ENCODE data around the gene SPECC1. TPM values are rescaled to one million over a fixed set of nuclear protein-coding genes. Genes with fewer than 3 reads are reported as not detected.

The SPECC1 gene
- total RNA-seq, 2 experiments from 2014 or later, result 13.7 to 17.4 TPM

GRCh38 chr17:20273741-20274500 is 264.8 kb downstream of the SPECC1 start:
- H3K36me3 Mint-ChIP-seq (ENCODE audit: low read depth), result peaks cover 3% of the 10 kb centered on the region
- intact Hi-C loops (cut with micrococcal nuclease), result no loop called here
- peak; percentile 53 for DNase-seq
- peaks cover 89% of the 10 kb centered on the region for H3K4me1 Mint-ChIP-seq (ENCODE audit: low read depth)
- CTCF ChIA-PET, result interaction anchor here (0.7 kb wide), 1 partner anchor 40 kb away, joined by 5 read pairs; no protein-coding TSS in a partner anchor
- H3K27me3 Mint-ChIP-seq (ENCODE audit: low read depth), result no peaks in the 10 kb centered on the region
- no peak overlapping the region for H3K4me3 Mint-ChIP-seq
- peak overlapping the region; percentile 76 for H3K27ac Mint-ChIP-seq
- no peaks in the 10 kb centered on the region for H3K9me3 Mint-ChIP-seq

GRCh38 chr17:20275653-20276052 is 266.5 kb downstream of the SPECC1 start:
- intact Hi-C loops (cut with micrococcal nuclease), result loop anchor here (2.0 kb wide), 2 partner anchors 13 to 49 kb away; no protein-coding TSS in a partner anchor
- H3K36me3 Mint-ChIP-seq (ENCODE audit: low read depth), result peaks cover 3% of the 10 kb centered on the region
- H3K27ac Mint-ChIP-seq, result peak overlapping the region; percentile 68
- peaks cover 87% of the 10 kb centered on the region for H3K4me1 Mint-ChIP-seq (ENCODE audit: low read depth)
- peak; percentile 26 for DNase-seq
- H3K9me3 Mint-ChIP-seq, result no peaks in the 10 kb centered on the region
- no peaks in the 10 kb centered on the region for H3K27me3 Mint-ChIP-seq (ENCODE audit: low read depth)
- CTCF ChIA-PET, result interaction anchor here (0.7 to 4.8 kb wide), 5 partner anchors 14 to 48 kb away, joined by 3 to 20 read pairs (median 4); no protein-coding TSS in a partner anchor
- H3K4me3 Mint-ChIP-seq, result no peak overlapping the region

GRCh38 chr17:20276421-20276820 is 267.3 kb downstream of the SPECC1 start:
- H3K9me3 Mint-ChIP-seq, result no peaks in the 10 kb centered on the region
- H3K4me3 Mint-ChIP-seq, result no peak overlapping the region
- peaks cover 86% of the 10 kb centered on the region for H3K4me1 Mint-ChIP-seq (ENCODE audit: low read depth)
- peak overlapping the region; percentile 75 for H3K27ac Mint-ChIP-seq
- intact Hi-C loops (cut with micrococcal nuclease), result loop anchor here (2.0 kb wide), 2 partner anchors 14 to 50 kb away; no protein-coding TSS in a partner anchor
- no peaks in the 10 kb centered on the region for H3K27me3 Mint-ChIP-seq (ENCODE audit: low read depth)
- peak; percentile 35 for DNase-seq
- CTCF ChIA-PET, result interaction anchor here (0.7 to 4.8 kb wide), 5 partner anchors 13 to 49 kb away, joined by 3 to 20 read pairs (median 4); no protein-coding TSS in a partner anchor
- H3K36me3 Mint-ChIP-seq (ENCODE audit: low read depth), result peaks cover 3% of the 10 kb centered on the region

DNA sequence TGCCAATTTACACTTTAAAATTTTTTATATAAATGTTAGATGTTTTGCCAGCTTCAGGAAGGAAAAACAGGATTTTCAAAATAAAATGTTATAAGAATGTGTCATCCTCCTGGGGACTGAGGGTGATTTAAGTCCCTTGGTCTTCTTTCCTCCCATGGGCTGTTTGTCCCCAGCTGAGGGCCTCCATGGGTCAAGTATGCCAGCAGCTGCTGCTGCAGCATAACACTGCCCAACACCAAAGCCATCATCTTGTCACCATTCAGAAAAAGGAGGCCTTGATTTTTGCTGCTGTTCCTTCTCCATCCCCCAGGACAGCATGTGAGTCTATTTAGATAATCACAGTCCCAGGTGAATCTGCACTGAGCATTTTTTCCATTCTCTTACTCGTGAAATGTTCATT is 269.6 kb downstream of the SPECC1 start:
- no peaks in the 10 kb centered on the region for H3K9me3 Mint-ChIP-seq
- intact Hi-C loops (cut with micrococcal nuclease), result no loop called here
- H3K36me3 Mint-ChIP-seq (ENCODE audit: low read depth), result no peaks in the 10 kb centered on the region
- DNase-seq, result no peak
- H3K4me1 Mint-ChIP-seq (ENCODE audit: low read depth), result peaks cover 75% of the 10 kb centered on the region
- H3K27ac Mint-ChIP-seq, result no peak overlapping the region
- CTCF ChIA-PET, result interaction anchor here (0.7 to 4.8 kb wide), 2 partner anchors 34 to 51 kb away, joined by 6 to 20 read pairs; no protein-coding TSS in a partner anchor
- H3K4me3 Mint-ChIP-seq, result no peak overlapping the region
- H3K27me3 Mint-ChIP-seq (ENCODE audit: low read depth), result no peaks in the 10 kb centered on the region

DNA sequence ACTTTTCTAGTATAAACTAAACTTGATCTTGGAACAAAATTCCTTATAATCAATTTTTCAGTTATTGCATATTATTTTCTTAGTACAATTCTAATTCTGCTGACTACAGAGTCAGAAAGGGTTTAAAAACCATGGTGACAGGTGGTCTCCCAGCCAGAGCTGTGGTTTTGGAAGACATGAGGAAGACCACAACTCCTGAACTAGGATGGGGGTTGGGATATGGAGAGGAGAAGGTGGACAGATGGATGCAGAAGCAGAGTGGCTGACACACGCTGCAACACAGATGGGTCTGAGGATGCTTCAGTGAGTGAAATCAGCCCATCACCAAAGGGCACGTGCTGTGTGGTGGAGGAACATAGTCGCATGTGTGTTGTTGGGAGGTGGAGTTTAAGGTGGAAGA is 270.5 kb downstream of the SPECC1 start:
- Mint-ChIP-seq H3K36me3 (ENCODE audit: low read depth) (no peaks in the 10 kb centered on the region), H3K9me3 (no peaks in the 10 kb centered on the region), H3K27ac (no peak overlapping the region), H3K27me3 (ENCODE audit: low read depth) (no peaks in the 10 kb centered on the region), H3K4me3 (no peak overlapping the region), H3K4me1 (ENCODE audit: low read depth) (peaks cover 73% of the 10 kb centered on the region)
- CTCF ChIA-PET, result no interaction called here
- intact Hi-C loops (cut with micrococcal nuclease), result no loop called here
- DNase-seq, result no peak

DNA sequence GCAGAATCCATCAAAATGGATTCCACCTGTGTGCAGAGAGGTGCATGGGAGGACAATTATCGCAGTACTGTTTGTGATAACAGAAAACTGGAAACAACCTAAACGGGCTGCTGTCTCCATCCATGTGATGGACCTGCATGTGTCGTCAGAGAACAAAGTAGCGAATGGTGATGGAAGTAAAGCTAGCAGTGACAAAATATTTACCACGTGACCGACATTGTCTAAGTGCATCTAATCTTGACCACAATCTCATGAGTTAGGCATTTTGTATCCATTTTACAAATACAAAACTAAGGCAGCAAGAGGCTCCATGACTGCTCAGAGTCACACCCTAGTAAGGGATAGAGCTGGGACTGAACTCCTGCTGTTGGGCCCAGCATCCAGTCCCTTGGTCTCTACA is 270.9 kb downstream of the SPECC1 start:
- no peak for DNase-seq
- H3K36me3 Mint-ChIP-seq (ENCODE audit: low read depth), result no peaks in the 10 kb centered on the region
- H3K27ac Mint-ChIP-seq, result no peak overlapping the region
- H3K4me3 Mint-ChIP-seq, result no peak overlapping the region
- H3K27me3 Mint-ChIP-seq (ENCODE audit: low read depth), result no peaks in the 10 kb centered on the region
- no peaks in the 10 kb centered on the region for H3K9me3 Mint-ChIP-seq
- CTCF ChIA-PET, result no interaction called here
- intact Hi-C loops (cut with micrococcal nuclease), result no loop called here
- peaks cover 75% of the 10 kb centered on the region for H3K4me1 Mint-ChIP-seq (ENCODE audit: low read depth)

DNA sequence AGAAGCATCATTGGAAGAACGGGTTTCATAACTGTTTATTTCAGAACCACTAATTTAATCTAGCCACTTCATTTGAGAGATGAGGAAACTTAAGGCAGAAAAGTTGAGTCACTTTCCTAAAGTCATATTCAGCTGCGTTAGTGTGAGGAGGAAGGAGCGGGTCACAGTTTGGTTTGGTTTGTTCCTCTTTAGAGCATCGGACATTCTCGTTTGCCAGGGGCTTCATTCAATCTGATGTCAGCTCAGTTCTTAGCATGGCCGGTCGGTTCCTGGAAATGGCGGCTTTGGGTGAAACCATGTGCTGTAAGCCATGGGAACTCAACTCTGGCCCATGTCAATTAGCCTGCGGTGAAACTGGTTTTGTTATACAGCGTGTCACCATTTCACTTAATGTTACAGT is 271.7 kb downstream of the SPECC1 start:
- Mint-ChIP-seq H3K36me3 (ENCODE audit: low read depth) (no peaks in the 10 kb centered on the region), H3K4me1 (ENCODE audit: low read depth) (peaks cover 70% of the 10 kb centered on the region), H3K9me3 (no peaks in the 10 kb centered on the region), H3K4me3 (no peak overlapping the region), H3K27me3 (ENCODE audit: low read depth) (no peaks in the 10 kb centered on the region), H3K27ac (no peak overlapping the region)
- no peak for DNase-seq
- CTCF ChIA-PET, result no interaction called here
- intact Hi-C loops (cut with micrococcal nuclease), result no loop called here

- H3K4me3 Mint-ChIP-seq, result no peak overlapping the region
- CTCF ChIA-PET, result interaction anchor here (0.6 to 2.2 kb wide), 2 partner anchors 55 to 153 kb away, joined by 4 to 7 read pairs; no protein-coding TSS in a partner anchor
- H3K9me3 Mint-ChIP-seq, result no peaks in the 10 kb centered on the region
- H3K27me3 Mint-ChIP-seq (ENCODE audit: low read depth), result no peaks in the 10 kb centered on the region
- no peaks in the 10 kb centered on the region for H3K36me3 Mint-ChIP-seq (ENCODE audit: low read depth)
- no peak overlapping the region for H3K27ac Mint-ChIP-seq
- peaks cover 60% of the 10 kb centered on the region for H3K4me1 Mint-ChIP-seq (ENCODE audit: low read depth)
- DNase-seq, result no peak
- intact Hi-C loops (cut with micrococcal nuclease), result no loop called here
Observed at GRCh38 chr17:20281860-20282259, 272.7 kb downstream of the SPECC1 start.

GRCh38 chr17:20282526-20283308 is 273.6 kb downstream of the SPECC1 start:
- no peak overlapping the region for H3K27ac Mint-ChIP-seq
- H3K4me3 Mint-ChIP-seq, result no peak overlapping the region

DNA sequence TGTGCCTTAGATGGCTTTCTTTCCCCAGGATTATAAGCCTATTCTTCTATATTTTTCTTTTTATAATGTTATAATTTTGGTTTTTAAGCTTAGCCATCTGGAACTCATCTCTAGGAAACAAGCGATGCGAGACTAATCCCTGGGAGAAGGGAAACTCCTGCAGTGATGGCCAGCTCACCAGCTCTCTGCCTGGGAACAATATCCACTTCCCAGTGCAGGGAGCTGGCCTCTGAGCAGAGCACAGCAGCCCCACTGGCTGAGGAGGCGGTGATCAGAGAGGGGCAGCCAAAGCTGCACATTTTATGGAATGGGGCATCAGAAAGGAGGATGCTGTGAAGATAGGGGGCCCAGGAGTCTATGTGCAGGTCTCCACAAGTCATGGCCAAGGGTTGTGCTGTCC is 274.9 kb downstream of the SPECC1 start:
- Mint-ChIP-seq H3K27me3 (ENCODE audit: low read depth) (no peaks in the 10 kb centered on the region), H3K27ac (no peak overlapping the region), H3K36me3 (ENCODE audit: low read depth) (no peaks in the 10 kb centered on the region), H3K9me3 (no peaks in the 10 kb centered on the region), H3K4me1 (ENCODE audit: low read depth) (peaks cover 47% of the 10 kb centered on the region), H3K4me3 (no peak overlapping the region)
- CTCF ChIA-PET, result interaction anchor here (0.8 to 2.2 kb wide), 2 partner anchors 14 to 57 kb away, joined by 3 to 7 read pairs; no protein-coding TSS in a partner anchor
- no peak for DNase-seq
- intact Hi-C loops (cut with micrococcal nuclease), result no loop called here

More at GRCh38 chr17:20282526-20283308, 273.6 kb downstream of the SPECC1 start:
- Mint-ChIP-seq H3K4me1 (ENCODE audit: low read depth) (peaks cover 56% of the 10 kb centered on the region), H3K27me3 (ENCODE audit: low read depth) (no peaks in the 10 kb centered on the region), H3K9me3 (no peaks in the 10 kb centered on the region), H3K36me3 (ENCODE audit: low read depth) (no peaks in the 10 kb centered on the region)
- CTCF ChIA-PET, result interaction anchor here (2.2 kb wide), 1 partner anchor 56 kb away, joined by 7 read pairs; no protein-coding TSS in a partner anchor
- intact Hi-C loops (cut with micrococcal nuclease), result no loop called here
- DNase-seq, result no peak

- CTCF ChIA-PET, result interaction anchor here (0.8 to 1.0 kb wide), 2 partner anchors 14 to 36 kb away, joined by 3 read pairs; no protein-coding TSS in a partner anchor
- intact Hi-C loops (cut with micrococcal nuclease), result no loop called here
Observed at GRCh38 chr17:20284570-20285295, 275.6 kb downstream of the SPECC1 start.

GRCh38 chr17:20289984-20290383 is 280.8 kb downstream of the SPECC1 start:
- CTCF ChIA-PET, result interaction anchor here (0.6 kb wide), 1 partner anchor 171 kb away, joined by 3 read pairs; no protein-coding TSS in a partner anchor
- Mint-ChIP-seq H3K36me3 (ENCODE audit: low read depth) (no peaks in the 10 kb centered on the region), H3K4me3 (no peak overlapping the region), H3K27ac (no peak overlapping the region), H3K4me1 (ENCODE audit: low read depth) (peaks cover 9% of the 10 kb centered on the region), H3K27me3 (ENCODE audit: low read depth) (no peaks in the 10 kb centered on the region), H3K9me3 (no peaks in the 10 kb centered on the region)
- DNase-seq, result no peak
- intact Hi-C loops (cut with micrococcal nuclease), result no loop called here

More at GRCh38 chr17:20284570-20285295, 275.6 kb downstream of the SPECC1 start:
- H3K27ac Mint-ChIP-seq, result no peak overlapping the region
- no peak overlapping the region for H3K4me3 Mint-ChIP-seq
- no peaks in the 10 kb centered on the region for H3K36me3 Mint-ChIP-seq (ENCODE audit: low read depth)
- no peak for DNase-seq
- no peaks in the 10 kb centered on the region for H3K27me3 Mint-ChIP-seq (ENCODE audit: low read depth)
- H3K4me1 Mint-ChIP-seq (ENCODE audit: low read depth), result peaks cover 44% of the 10 kb centered on the region
- H3K9me3 Mint-ChIP-seq, result no peaks in the 10 kb centered on the region

All from activated naive CD4-positive, alpha-beta T cell treated with anti-CD3 and anti-CD28 coated beads for 36 hours (primary cell).